ENCODE data around the gene HAPLN1. TPM values are rescaled to one million over a fixed set of nuclear protein-coding genes. Genes with fewer than 3 reads are reported as not detected.

The HAPLN1 gene
- total and polyA plus RNA-seq, 2 of the 4 experiments (the other 2 are of a cell fraction): under 0.01 to 0.07 TPM

DNA sequence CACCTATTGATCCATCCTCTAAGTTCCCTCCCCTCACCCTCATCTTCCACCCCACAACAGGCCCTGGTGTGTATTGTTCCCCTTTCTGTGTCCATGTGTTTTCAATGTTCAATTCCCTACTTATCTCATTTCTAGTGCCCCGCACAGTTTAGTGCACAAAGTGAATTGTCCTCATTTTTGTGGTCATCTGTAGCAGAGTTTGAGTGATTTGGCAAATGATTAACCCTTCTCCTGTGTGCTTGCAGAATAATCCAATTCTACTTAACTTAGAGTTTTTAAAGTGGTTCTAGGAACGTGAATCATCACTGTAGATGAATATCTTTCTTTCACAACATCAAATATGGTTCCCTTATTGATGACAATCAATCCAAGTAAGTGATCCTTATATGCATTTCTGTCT lies 6.3 kb upstream of the HAPLN1 start:
- dilution Hi-C loops (cut with HindIII; ENCODE audit: low sequenced_read_pairs, unreplicated experiment): no loop called here
- no peaks in the 10 kb centered on the region for H3K27me3 ChIP-seq (ENCODE audit: control insufficient read depth, insufficient read depth, low read length)
- BruUV-seq (replicated peaks): no TSS peak
- intact Hi-C loops (cut with micrococcal nuclease): no loop called here
- H3K4me3 ChIP-seq (ENCODE audit: insufficient read depth, low read depth, low read length): no peak overlapping the region
- H2AK5ac ChIP-seq (ENCODE audit: low read depth, low read length): no peak overlapping the region; the same call in 1 of the 2 replicates
- no peaks in the 10 kb centered on the region for H3K79me1 ChIP-seq (ENCODE audit: low read depth in 1 of 2, low read length in 2 of 2)
- H3K9me1 ChIP-seq (ENCODE audit: insufficient read depth, low read length): no peaks in the 10 kb centered on the region
- 0 out of 2 replicates have a peak overlapping the region, but pooled peaks have one; percentile 6 for H2BK120ac ChIP-seq (ENCODE audit: low read depth, low read length)
- H3K27ac ChIP-seq (ENCODE audit: insufficient read depth, low read length): no peak overlapping the region
- no peaks in the 10 kb centered on the region for H3K9me3 ChIP-seq (ENCODE audit: control insufficient read depth, insufficient read depth, low read length)
- no peak overlapping the region for H3K9ac ChIP-seq (ENCODE audit: low read depth, low read length)
- no peak overlapping the region for H3K4me2 ChIP-seq (ENCODE audit: low read depth, low read length)
- H3K23ac ChIP-seq (ENCODE audit: low read depth, low read length): no peak overlapping the region
- peaks cover 2% of the 10 kb centered on the region; the same call in 1 of the 2 replicates for H3K4me1 ChIP-seq (ENCODE audit: control insufficient read depth, insufficient read depth, low read length)
- no peaks in the 10 kb centered on the region for H4K20me1 ChIP-seq (ENCODE audit: insufficient read depth, low read length)
- ATAC-seq (ENCODE audit: low read depth): no peak
- no peak overlapping the region for H3K4ac ChIP-seq (ENCODE audit: low read depth, low read length)
- ChIA-PET CTCF (no interaction called here), POLR2A (ENCODE audit: unreplicated experiment) (no interaction called here)
- H4K91ac ChIP-seq (ENCODE audit: insufficient read depth, low read depth, low read length): no peak overlapping the region
- H3K14ac ChIP-seq (replicated peaks; ENCODE audit: low read depth, low read length): no peak overlapping the region
- no peak overlapping the region for H4K8ac ChIP-seq (ENCODE audit: low read depth in 2 of 2, low read length in 2 of 2)
- TF ChIP-seq FOS (IDR thresholded peaks at IDR 0.05; ENCODE audit: low read depth, low read length) (no peak), CEBPB (IDR thresholded peaks at IDR 0.05; ENCODE audit: low read depth, low read length) (no peak), POLR2A (IDR thresholded peaks at IDR 0.05; ENCODE audit: low read depth, low read length) (no peak), MXI1 (IDR thresholded peaks at IDR 0.05; ENCODE audit: borderline replicate concordance, low read depth, low read length) (no peak), BHLHE40 (IDR thresholded peaks at IDR 0.05; ENCODE audit: low read depth, low read length) (no peak), CHD1 (IDR thresholded peaks at IDR 0.05; ENCODE audit: low read depth, low read length) (no peak), RFX5 (IDR thresholded peaks at IDR 0.05; ENCODE audit: low read depth, low read length) (no peak), MAFK (IDR thresholded peaks at IDR 0.05; ENCODE audit: low read depth, low read length) (no peak), RCOR1 (IDR thresholded peaks at IDR 0.05; ENCODE audit: insufficient replicate concordance, low read length) (no peak), NFE2L2 (IDR thresholded peaks at IDR 0.05; ENCODE audit: low read depth, low read length) (no peak)
- TF ChIP-seq, protein P1, sequence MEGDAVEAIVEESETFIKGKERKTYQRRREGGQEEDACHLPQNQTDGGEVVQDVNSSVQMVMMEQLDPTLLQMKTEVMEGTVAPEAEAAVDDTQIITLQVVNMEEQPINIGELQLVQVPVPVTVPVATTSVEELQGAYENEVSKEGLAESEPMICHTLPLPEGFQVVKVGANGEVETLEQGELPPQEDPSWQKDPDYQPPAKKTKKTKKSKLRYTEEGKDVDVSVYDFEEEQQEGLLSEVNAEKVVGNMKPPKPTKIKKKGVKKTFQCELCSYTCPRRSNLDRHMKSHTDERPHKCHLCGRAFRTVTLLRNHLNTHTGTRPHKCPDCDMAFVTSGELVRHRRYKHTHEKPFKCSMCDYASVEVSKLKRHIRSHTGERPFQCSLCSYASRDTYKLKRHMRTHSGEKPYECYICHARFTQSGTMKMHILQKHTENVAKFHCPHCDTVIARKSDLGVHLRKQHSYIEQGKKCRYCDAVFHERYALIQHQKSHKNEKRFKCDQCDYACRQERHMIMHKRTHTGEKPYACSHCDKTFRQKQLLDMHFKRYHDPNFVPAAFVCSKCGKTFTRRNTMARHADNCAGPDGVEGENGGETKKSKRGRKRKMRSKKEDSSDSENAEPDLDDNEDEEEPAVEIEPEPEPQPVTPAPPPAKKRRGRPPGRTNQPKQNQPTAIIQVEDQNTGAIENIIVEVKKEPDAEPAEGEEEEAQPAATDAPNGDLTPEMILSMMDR (conservative IDR thresholded peaks at IDR 0.05; ENCODE audit: low read depth, low read length): no peak
- TF ChIP-seq, protein P2, sequence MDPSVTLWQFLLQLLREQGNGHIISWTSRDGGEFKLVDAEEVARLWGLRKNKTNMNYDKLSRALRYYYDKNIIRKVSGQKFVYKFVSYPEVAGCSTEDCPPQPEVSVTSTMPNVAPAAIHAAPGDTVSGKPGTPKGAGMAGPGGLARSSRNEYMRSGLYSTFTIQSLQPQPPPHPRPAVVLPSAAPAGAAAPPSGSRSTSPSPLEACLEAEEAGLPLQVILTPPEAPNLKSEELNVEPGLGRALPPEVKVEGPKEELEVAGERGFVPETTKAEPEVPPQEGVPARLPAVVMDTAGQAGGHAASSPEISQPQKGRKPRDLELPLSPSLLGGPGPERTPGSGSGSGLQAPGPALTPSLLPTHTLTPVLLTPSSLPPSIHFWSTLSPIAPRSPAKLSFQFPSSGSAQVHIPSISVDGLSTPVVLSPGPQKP (IDR thresholded peaks at IDR 0.05; ENCODE audit: borderline replicate concordance, low read depth, low read length): no peak
- TF ChIP-seq, protein P3, sequence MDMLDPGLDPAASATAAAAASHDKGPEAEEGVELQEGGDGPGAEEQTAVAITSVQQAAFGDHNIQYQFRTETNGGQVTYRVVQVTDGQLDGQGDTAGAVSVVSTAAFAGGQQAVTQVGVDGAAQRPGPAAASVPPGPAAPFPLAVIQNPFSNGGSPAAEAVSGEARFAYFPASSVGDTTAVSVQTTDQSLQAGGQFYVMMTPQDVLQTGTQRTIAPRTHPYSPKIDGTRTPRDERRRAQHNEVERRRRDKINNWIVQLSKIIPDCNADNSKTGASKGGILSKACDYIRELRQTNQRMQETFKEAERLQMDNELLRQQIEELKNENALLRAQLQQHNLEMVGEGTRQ (IDR thresholded peaks at IDR 0.05; ENCODE audit: low read depth, low read length): no peak
- peak; percentile 17 for DNase-seq
- no peak overlapping the region for H2BK5ac ChIP-seq (ENCODE audit: low read depth, low read length, poor library complexity, severe bottlenecking)
- H3K56ac ChIP-seq (ENCODE audit: extremely low read depth, insufficient read depth, low read length): no peak overlapping the region
- no peak overlapping the region for H2BK15ac ChIP-seq (ENCODE audit: low read depth, low read length)
- H3K18ac ChIP-seq (ENCODE audit: low read depth, low read length): no peak overlapping the region
- no peak overlapping the region for H4K5ac ChIP-seq (ENCODE audit: low read depth, low read length)
- no peak overlapping the region for H2BK20ac ChIP-seq (ENCODE audit: low read depth, low read length)
- in situ Hi-C loops (cut with MboI; ENCODE audit: low sequenced_read_pairs): loop anchor here (10.0 kb wide), 1 partner anchor 528 kb away; no protein-coding TSS in a partner anchor
- no peak overlapping the region for H2AFZ ChIP-seq (replicated peaks; ENCODE audit: low read length, poor library complexity)
- no peak overlapping the region for H2AK9ac ChIP-seq (replicated peaks; ENCODE audit: low read depth, low read length, poor library complexity)
- no peaks in the 10 kb centered on the region for H3K36me3 ChIP-seq (ENCODE audit: control insufficient read depth, insufficient read depth, low read length)
- WGBS, 2 experiments (ENCODE audit: extremely low coverage in 2 of 2, insufficient read length in 1 of 2): no CpG with 5 or more reads among the region's 2 CpGs
